ENCODE measurements around the gene SF3B3. TPM values are rescaled to one million over a fixed set of nuclear protein-coding genes. Genes with fewer than 3 reads are reported as not detected.

The SF3B3 gene
- total RNA-seq, 1 donor from 2014 or later = 103 TPM

- DNase-seq (ENCODE audit: low read depth) = no peak
These were observed 38.7 kb upstream of the SF3B3 start for GRCh38 chr16:70484867-70485266.

GRCh38 chr16:70490261-70490660 lies 33.4 kb upstream of the SF3B3 start:
- no peak for TF ChIP-seq CTCF (IDR thresholded peaks at IDR 0.05; ENCODE audit: insufficient read depth, low read length, poor library complexity, severe bottlenecking)
- no peaks in the 10 kb centered on the region for H3K27me3 ChIP-seq (ENCODE audit: control insufficient read depth, insufficient read depth, low read length)
- peaks cover 3% of the 10 kb centered on the region for H3K36me3 ChIP-seq (ENCODE audit: control insufficient read depth, insufficient read depth, low read length)
- no peak for DNase-seq (ENCODE audit: low read depth)
- no peak overlapping the region for H3K4me3 ChIP-seq (ENCODE audit: low read depth, low read length)

More at GRCh38 chr16:70484867-70485266, 38.7 kb upstream of the SF3B3 start:
- no peak for TF ChIP-seq CTCF (IDR thresholded peaks at IDR 0.05; ENCODE audit: insufficient read depth, low read length, poor library complexity, severe bottlenecking)
- H3K4me3 ChIP-seq (ENCODE audit: low read depth, low read length) = no peak overlapping the region
- no peaks in the 10 kb centered on the region for H3K27me3 ChIP-seq (ENCODE audit: control insufficient read depth, insufficient read depth, low read length)
- H3K36me3 ChIP-seq (ENCODE audit: control insufficient read depth, insufficient read depth, low read length) = peaks cover 11% of the 10 kb centered on the region

GRCh38 chr16:70493802-70494201 lies 29.8 kb upstream of the SF3B3 start:
- no peak overlapping the region for H3K4me3 ChIP-seq (ENCODE audit: low read depth, low read length)
- DNase-seq (ENCODE audit: low read depth) = no peak
- no peaks in the 10 kb centered on the region for H3K27me3 ChIP-seq (ENCODE audit: control insufficient read depth, insufficient read depth, low read length)
- H3K36me3 ChIP-seq (ENCODE audit: control insufficient read depth, insufficient read depth, low read length) = peaks cover 1% of the 10 kb centered on the region
- no peak for TF ChIP-seq CTCF (IDR thresholded peaks at IDR 0.05; ENCODE audit: insufficient read depth, low read length, poor library complexity, severe bottlenecking)

GRCh38 chr16:70494202-70494770 lies 29.3 kb upstream of the SF3B3 start:
- DNase-seq (ENCODE audit: low read depth) = no peak
- H3K4me3 ChIP-seq (ENCODE audit: low read depth, low read length) = no peak overlapping the region
- H3K36me3 ChIP-seq (ENCODE audit: control insufficient read depth, insufficient read depth, low read length) = peaks cover 1% of the 10 kb centered on the region
- no peaks in the 10 kb centered on the region for H3K27me3 ChIP-seq (ENCODE audit: control insufficient read depth, insufficient read depth, low read length)
- TF ChIP-seq CTCF (IDR thresholded peaks at IDR 0.05; ENCODE audit: insufficient read depth, low read length, poor library complexity, severe bottlenecking) = no peak

GRCh38 chr16:70494777-70495176 lies 28.8 kb upstream of the SF3B3 start:
- no peak overlapping the region for H3K4me3 ChIP-seq (ENCODE audit: low read depth, low read length)
- DNase-seq (ENCODE audit: low read depth) = no peak
- no peak for TF ChIP-seq CTCF (IDR thresholded peaks at IDR 0.05; ENCODE audit: insufficient read depth, low read length, poor library complexity, severe bottlenecking)
- peaks cover 1% of the 10 kb centered on the region for H3K36me3 ChIP-seq (ENCODE audit: control insufficient read depth, insufficient read depth, low read length)
- H3K27me3 ChIP-seq (ENCODE audit: control insufficient read depth, insufficient read depth, low read length) = no peaks in the 10 kb centered on the region
